TTC549 (cell line): ENCODE results near the gene ABI3.
"Not testable (repeated sequence)": the region's sequence is repeated elsewhere in the genome, so short reads cannot be mapped to it uniquely, and the experiment has no call there.

ENCODE experiments used
- FAIRE-seq: peaks from 2 replicates; lab custom pipeline; 2012; peaks lifted over from hg19 to GRCh38; lab: Jason Lieb, UNC

Gene ABI3

GRCh38 chr17:49254066-49254465, 43.6 kb downstream of the ABI3 start:
- no peak for FAIRE-seq

DNA sequence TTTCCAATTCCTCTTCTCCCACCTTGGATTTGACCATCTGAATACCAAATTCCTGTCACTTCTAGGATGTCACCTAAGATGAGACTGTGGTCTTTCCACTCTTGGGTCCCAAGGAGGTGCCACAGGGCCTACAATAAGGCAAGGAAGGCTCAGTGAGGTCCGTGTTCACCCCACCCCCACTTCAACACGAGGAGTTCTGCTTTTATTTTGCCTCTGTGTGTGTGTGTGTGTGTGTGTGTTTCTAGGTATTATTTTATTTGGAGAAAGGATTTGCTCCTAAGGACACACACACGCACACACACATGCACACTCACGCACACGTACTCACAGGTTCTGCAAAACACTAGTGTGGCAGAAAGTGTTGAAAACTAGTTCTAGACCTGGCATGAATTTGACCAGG, 44.6 kb downstream of the ABI3 start:
- FAIRE-seq = no peak

- FAIRE-seq = no peak
These were observed 47.9 kb downstream of the ABI3 start for GRCh38 chr17:49258394-49258793.

DNA sequence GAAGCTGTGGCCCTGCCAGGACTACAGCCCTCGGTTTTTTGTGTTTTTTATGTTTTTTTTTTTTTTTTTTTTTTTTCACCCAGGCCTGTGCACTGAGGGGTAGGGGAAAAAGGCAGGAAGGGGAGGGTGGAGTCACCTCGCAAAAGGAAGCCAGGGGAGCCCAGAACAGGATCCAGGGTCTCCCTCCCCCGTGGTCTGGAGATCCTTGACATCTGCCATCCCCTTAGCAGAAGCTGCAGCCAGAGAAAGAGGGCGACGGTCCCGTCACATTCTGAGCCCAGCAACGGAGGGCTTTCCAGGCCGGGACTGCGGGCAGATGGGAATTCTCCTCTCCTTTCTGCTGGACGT, 49.1 kb downstream of the ABI3 start:
- FAIRE-seq = no peak

- no peak for FAIRE-seq
These were observed 49.7 kb downstream of the ABI3 start for GRCh38 chr17:49260011-49260816.

DNA sequence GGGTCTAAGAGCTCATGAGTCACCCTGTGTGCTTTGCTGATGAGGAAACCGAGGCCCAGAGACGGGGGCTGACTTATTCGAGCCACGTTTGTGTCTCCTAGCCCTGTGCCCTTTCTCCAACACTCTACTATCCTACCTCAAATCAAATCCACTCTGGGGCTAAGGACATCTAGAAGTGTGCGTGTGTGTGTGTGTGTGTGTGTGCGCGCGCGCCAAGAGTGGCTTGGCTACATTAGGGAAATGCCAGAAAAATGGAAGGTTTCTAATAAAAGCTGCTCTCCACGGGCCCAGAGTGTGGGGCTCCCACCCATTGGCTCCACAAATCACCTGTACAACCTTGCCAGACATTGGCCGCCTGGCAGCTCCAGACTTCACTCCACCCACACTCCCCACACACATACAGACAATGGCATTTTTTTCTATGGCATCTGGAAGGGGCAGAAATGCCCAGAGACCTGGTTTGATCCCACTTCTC, 50.3 kb downstream of the ABI3 start:
- no peak for FAIRE-seq

- FAIRE-seq = not testable (repeated sequence)
These were observed 51.0 kb downstream of the ABI3 start for GRCh38 chr17:49261540-49261939.

- no peak for FAIRE-seq
These were observed 55.7 kb downstream of the ABI3 start for GRCh38 chr17:49266233-49266632.

GRCh38 chr17:49267912-49268311, 57.4 kb downstream of the ABI3 start:
- FAIRE-seq = no peak

DNA sequence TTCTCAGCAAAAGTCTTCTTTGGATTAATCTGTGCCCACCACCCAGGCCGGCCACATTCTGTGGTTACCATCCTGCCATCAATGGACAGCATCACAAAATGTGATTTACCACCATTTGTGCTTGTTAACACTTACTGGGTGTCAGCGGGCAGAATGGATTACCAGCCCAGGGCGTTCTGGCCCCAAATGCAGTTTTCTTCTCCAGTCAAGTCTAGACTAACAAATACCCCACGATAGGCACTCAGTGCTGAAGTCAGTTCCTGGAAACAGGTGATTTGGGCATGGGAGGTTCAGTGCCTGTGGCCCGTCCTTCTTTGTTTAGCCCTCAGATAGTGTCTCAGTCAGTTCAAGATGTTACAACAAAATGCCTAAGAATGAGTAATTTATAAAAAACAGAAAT, 58.8 kb downstream of the ABI3 start:
- FAIRE-seq = no peak
